ENCODE data around the gene MSL3.

MSL3 gene

DNA sequence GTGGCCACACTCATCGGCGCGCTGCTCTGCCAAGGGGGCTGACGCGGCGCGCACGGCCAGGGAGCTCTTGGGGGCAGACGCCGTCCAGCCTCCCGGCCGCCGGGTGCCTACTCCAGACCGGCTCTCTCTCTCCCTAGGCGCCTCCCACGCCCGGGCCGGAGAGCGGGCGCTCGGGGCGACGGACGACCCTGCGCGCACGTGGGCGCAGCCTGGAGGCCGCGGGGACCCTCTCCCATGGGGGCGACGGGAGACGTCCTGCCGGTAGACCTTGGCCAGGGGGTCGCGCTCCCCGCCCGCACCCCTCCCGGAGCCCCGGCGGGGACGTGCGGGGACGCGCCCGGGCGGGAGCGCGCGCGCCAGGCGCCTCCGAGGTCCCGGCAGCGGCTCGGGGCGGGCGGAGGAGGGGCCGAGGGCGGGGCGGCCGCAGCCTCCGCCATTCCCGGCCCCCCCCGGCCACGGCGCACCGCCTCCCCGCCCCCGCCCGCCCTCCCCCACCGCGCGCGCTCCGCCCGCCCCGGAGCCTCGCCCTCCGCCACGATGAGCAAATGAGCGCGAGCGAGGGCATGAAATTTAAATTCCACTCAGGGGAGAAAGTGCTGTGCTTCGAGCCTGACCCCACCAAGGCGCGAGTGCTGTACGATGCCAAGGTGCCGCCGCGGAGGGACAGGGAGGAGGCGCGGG lies at the start of gene MSL3:
Gene MSL3, plus strand, starts transcription at position 519 of the 681 bp plus-strand sequence. Its CDS starts 27 bp downstream, at position 546.
- Mint-ChIP-seq H3K4me1 (ENCODE audit: low read depth) (peaks cover 43% of the 10 kb centered on the region), H3K4me3 (peak within 1 kb of the TSS; percentile 91), H3K9me3 (no peaks in the 10 kb centered on the region), H3K27ac (peak within 1 kb of the TSS; percentile 97), H3K27me3 (peaks cover 33% of the 10 kb centered on the region), H3K36me3 (ENCODE audit: low read depth) (peaks cover 34% of the 10 kb centered on the region)
- peak; percentile 71 for DNase-seq

GRCh38 chrX:11722304-11722703 lies 35.7 kb upstream of the MSL3 start:
- no peak overlapping the region for H3K27ac Mint-ChIP-seq
- DNase-seq, result no peak
- H3K4me3 Mint-ChIP-seq, result no peak overlapping the region
- peaks cover 4% of the 10 kb centered on the region for H3K4me1 Mint-ChIP-seq (ENCODE audit: low read depth)
- no peaks in the 10 kb centered on the region for H3K9me3 Mint-ChIP-seq
- no peaks in the 10 kb centered on the region for H3K36me3 Mint-ChIP-seq (ENCODE audit: low read depth)
- peaks cover 27% of the 10 kb centered on the region for H3K27me3 Mint-ChIP-seq

- H3K9me3 Mint-ChIP-seq, result no peaks in the 10 kb centered on the region
- no peak overlapping the region for H3K27ac Mint-ChIP-seq
- peaks cover 4% of the 10 kb centered on the region for H3K4me1 Mint-ChIP-seq (ENCODE audit: low read depth)
- no peaks in the 10 kb centered on the region for H3K36me3 Mint-ChIP-seq (ENCODE audit: low read depth)
- peaks cover 31% of the 10 kb centered on the region for H3K27me3 Mint-ChIP-seq
- DNase-seq, result no peak
- H3K4me3 Mint-ChIP-seq, result no peak overlapping the region
Measured at GRCh38 chrX:11724122-11725017, 33.7 kb upstream of the MSL3 start.

DNA sequence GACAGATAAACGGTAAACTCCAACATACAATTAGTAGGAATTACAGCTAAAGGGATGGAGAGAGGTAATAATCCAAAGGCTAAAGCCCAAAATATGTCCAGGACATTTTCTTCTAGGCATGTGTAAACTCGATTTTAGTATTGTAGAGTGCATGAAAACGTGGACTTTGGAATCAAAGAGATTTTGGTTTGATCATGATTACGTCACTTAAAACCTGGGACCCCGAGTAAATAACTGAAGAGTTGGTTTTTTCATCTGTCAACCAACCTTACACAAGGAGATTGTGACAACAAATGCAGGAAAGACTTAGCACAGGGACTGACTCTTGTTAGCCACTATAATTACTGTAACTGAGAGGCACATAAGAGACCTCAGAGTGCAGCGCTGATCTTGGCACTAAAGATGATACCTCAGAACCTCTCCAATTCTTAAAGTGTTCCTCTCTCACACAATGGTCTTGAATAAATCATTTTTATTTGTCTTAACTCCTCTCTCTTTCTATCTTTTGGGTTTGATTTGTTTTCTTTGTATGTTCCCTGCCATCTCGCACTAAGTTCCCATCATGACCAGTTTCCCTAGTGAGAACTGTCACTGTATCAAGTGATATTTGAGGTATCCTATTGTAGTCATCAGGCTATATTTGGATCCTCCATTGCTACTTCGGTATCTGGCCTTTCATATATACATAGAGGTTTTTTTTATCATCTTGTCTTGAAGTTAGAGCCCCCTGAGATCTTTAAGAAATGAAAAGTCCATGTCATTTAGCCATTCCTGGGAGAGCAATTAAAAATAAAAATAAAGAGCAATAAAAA lies 32.2 kb upstream of the MSL3 start:
- Mint-ChIP-seq H3K9me3 (no peaks in the 10 kb centered on the region), H3K27me3 (peaks cover 37% of the 10 kb centered on the region), H3K4me3 (no peak overlapping the region)

GRCh38 chrX:11728556-11728955 lies 29.5 kb upstream of the MSL3 start:
- Mint-ChIP-seq H3K27ac (no peak overlapping the region), H3K36me3 (ENCODE audit: low read depth) (no peaks in the 10 kb centered on the region), H3K4me3 (no peak overlapping the region), H3K27me3 (peaks cover 51% of the 10 kb centered on the region), H3K9me3 (no peaks in the 10 kb centered on the region), H3K4me1 (ENCODE audit: low read depth) (peaks cover 4% of the 10 kb centered on the region)
- no peak for DNase-seq

More for the DNA sequence above, 32.2 kb upstream of the MSL3 start:
- DNase-seq, result no peak
- Mint-ChIP-seq H3K27ac (no peak overlapping the region), H3K4me1 (ENCODE audit: low read depth) (peaks cover 4% of the 10 kb centered on the region), H3K36me3 (ENCODE audit: low read depth) (no peaks in the 10 kb centered on the region)

GRCh38 chrX:11733614-11734013 lies 24.4 kb upstream of the MSL3 start:
- H3K4me1 Mint-ChIP-seq (ENCODE audit: low read depth), result peaks cover 2% of the 10 kb centered on the region
- DNase-seq, result no peak
- H3K27ac Mint-ChIP-seq, result no peak overlapping the region
- no peaks in the 10 kb centered on the region for H3K9me3 Mint-ChIP-seq
- H3K36me3 Mint-ChIP-seq (ENCODE audit: low read depth), result no peaks in the 10 kb centered on the region
- no peak overlapping the region for H3K4me3 Mint-ChIP-seq
- peaks cover 66% of the 10 kb centered on the region for H3K27me3 Mint-ChIP-seq

GRCh38 chrX:11739776-11740175 lies 18.3 kb upstream of the MSL3 start:
- Mint-ChIP-seq H3K9me3 (no peaks in the 10 kb centered on the region), H3K36me3 (ENCODE audit: low read depth) (no peaks in the 10 kb centered on the region), H3K27me3 (peaks cover 45% of the 10 kb centered on the region), H3K27ac (no peak overlapping the region), H3K4me1 (ENCODE audit: low read depth) (peaks cover 3% of the 10 kb centered on the region), H3K4me3 (no peak overlapping the region)
- DNase-seq, result no peak

DNA sequence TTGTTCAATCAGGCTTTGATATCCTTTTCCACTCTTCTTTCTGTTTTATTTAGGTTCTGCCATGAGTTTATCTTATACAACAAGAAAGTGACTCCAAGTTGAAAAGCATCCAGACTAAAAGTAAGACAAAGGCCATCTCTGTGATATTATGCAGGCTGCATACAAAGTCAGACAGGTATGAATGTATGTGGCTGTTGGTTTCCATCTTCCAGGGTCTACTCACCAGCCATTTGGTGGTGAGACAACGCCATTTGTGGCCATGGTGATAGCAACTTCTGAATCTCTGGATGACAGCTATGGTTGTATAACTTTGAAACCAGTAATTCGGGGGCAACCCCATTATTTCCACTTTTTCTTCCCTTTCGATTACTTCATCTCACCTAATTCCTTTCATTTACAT lies 17.2 kb upstream of the MSL3 start:
- Mint-ChIP-seq H3K4me1 (ENCODE audit: low read depth) (peaks cover 3% of the 10 kb centered on the region), H3K36me3 (ENCODE audit: low read depth) (no peaks in the 10 kb centered on the region), H3K27me3 (peaks cover 42% of the 10 kb centered on the region), H3K4me3 (no peak overlapping the region), H3K9me3 (no peaks in the 10 kb centered on the region), H3K27ac (no peak overlapping the region)
- no peak for DNase-seq

- Mint-ChIP-seq H3K27ac (no peak overlapping the region), H3K9me3 (no peaks in the 10 kb centered on the region), H3K36me3 (ENCODE audit: low read depth) (no peaks in the 10 kb centered on the region), H3K4me3 (no peak overlapping the region), H3K27me3 (peaks cover 43% of the 10 kb centered on the region), H3K4me1 (ENCODE audit: low read depth) (peaks cover 3% of the 10 kb centered on the region)
- DNase-seq, result no peak
Measured at GRCh38 chrX:11741574-11741973, 16.5 kb upstream of the MSL3 start.

GRCh38 chrX:11745881-11746280 lies 12.2 kb upstream of the MSL3 start:
- H3K9me3 Mint-ChIP-seq, result no peaks in the 10 kb centered on the region
- no peaks in the 10 kb centered on the region for H3K36me3 Mint-ChIP-seq (ENCODE audit: low read depth)
- H3K4me3 Mint-ChIP-seq, result no peak overlapping the region
- H3K27ac Mint-ChIP-seq, result no peak overlapping the region
- peaks cover 4% of the 10 kb centered on the region for H3K4me1 Mint-ChIP-seq (ENCODE audit: low read depth)
- H3K27me3 Mint-ChIP-seq, result peaks cover 39% of the 10 kb centered on the region
- no peak for DNase-seq

GRCh38 chrX:11750046-11750445 lies 8.0 kb upstream of the MSL3 start:
- no peak overlapping the region for H3K27ac Mint-ChIP-seq
- peaks cover 7% of the 10 kb centered on the region for H3K4me1 Mint-ChIP-seq (ENCODE audit: low read depth)
- peaks cover 56% of the 10 kb centered on the region for H3K27me3 Mint-ChIP-seq
- H3K36me3 Mint-ChIP-seq (ENCODE audit: low read depth), result no peaks in the 10 kb centered on the region
- H3K4me3 Mint-ChIP-seq, result no peak overlapping the region
- DNase-seq, result no peak
- no peaks in the 10 kb centered on the region for H3K9me3 Mint-ChIP-seq

- Mint-ChIP-seq H3K4me1 (ENCODE audit: low read depth) (peaks cover 7% of the 10 kb centered on the region), H3K9me3 (no peaks in the 10 kb centered on the region), H3K4me3 (no peak overlapping the region), H3K36me3 (ENCODE audit: low read depth) (no peaks in the 10 kb centered on the region), H3K27ac (no peak overlapping the region), H3K27me3 (peaks cover 56% of the 10 kb centered on the region)
- no peak for DNase-seq
Measured at GRCh38 chrX:11750694-11751093, 7.3 kb upstream of the MSL3 start.

- Mint-ChIP-seq H3K36me3 (ENCODE audit: low read depth) (no peaks in the 10 kb centered on the region), H3K4me3 (no peak overlapping the region), H3K9me3 (no peaks in the 10 kb centered on the region), H3K27me3 (peaks cover 57% of the 10 kb centered on the region), H3K27ac (no peak overlapping the region), H3K4me1 (ENCODE audit: low read depth) (peaks cover 7% of the 10 kb centered on the region)
- DNase-seq, result no peak
Measured at GRCh38 chrX:11751261-11751660, 6.8 kb upstream of the MSL3 start.

- H3K36me3 Mint-ChIP-seq (ENCODE audit: low read depth), result peaks cover 1% of the 10 kb centered on the region
- H3K9me3 Mint-ChIP-seq, result no peaks in the 10 kb centered on the region
- H3K4me1 Mint-ChIP-seq (ENCODE audit: low read depth), result peaks cover 17% of the 10 kb centered on the region
- H3K27ac Mint-ChIP-seq, result no peak overlapping the region
- peaks cover 64% of the 10 kb centered on the region for H3K27me3 Mint-ChIP-seq
- no peak overlapping the region for H3K4me3 Mint-ChIP-seq
- no peak for DNase-seq
Measured at GRCh38 chrX:11753668-11754067, 4.4 kb upstream of the MSL3 start.

Data from activated T-cell treated with anti-CD3 and anti-CD28 coated beads, Interleukin-2, amount 50 U/mL, for 24 hours (primary cell).